Non-pigmented ciliary epithelial cell (primary cell): ENCODE results near the gene IMPG1.

ENCODE experiments used
- DNase-seq: peaks from one replicate; pipeline ENCODE4 v3.0.0-alpha.2; 2010; ENCODE audit warnings: low read depth

Gene IMPG1

GRCh38 chr6:76072562-76072961 lies at the start of gene IMPG1:
IMPG1 (minus strand) TSS chr6:76072662; CDS start chr6:76072488, 174 bp downstream.
- no peak for DNase-seq

GRCh38 chr6:76120302-76120701 lies 47.8 kb upstream of the IMPG1 start:
- no peak for DNase-seq

- no peak for DNase-seq
Observed at GRCh38 chr6:76073281-76073680, 819 bp upstream of the IMPG1 start.

- no peak for DNase-seq
Observed at GRCh38 chr6:76057469-76057868, 15.0 kb downstream of the IMPG1 start.

GRCh38 chr6:76052314-76052713 lies 20.1 kb downstream of the IMPG1 start:
- DNase-seq, result no peak

- DNase-seq, result no peak
Observed at GRCh38 chr6:76043690-76044089, 28.8 kb downstream of the IMPG1 start.

- no peak for DNase-seq
Observed at GRCh38 chr6:76035713-76036112, 36.7 kb downstream of the IMPG1 start.

GRCh38 chr6:76026101-76026500 lies 46.4 kb downstream of the IMPG1 start:
- no peak for DNase-seq

GRCh38 chr6:76014626-76015530 lies 57.6 kb downstream of the IMPG1 start:
- no peak for DNase-seq

GRCh38 chr6:76004202-76004601 lies 68.3 kb downstream of the IMPG1 start:
- DNase-seq, result no peak

- no peak for DNase-seq
Observed at GRCh38 chr6:76003686-76004085, 68.8 kb downstream of the IMPG1 start.

- DNase-seq, result no peak
Observed at GRCh38 chr6:76003113-76003512, 69.3 kb downstream of the IMPG1 start.

GRCh38 chr6:76000629-76001028 lies 71.8 kb downstream of the IMPG1 start:
- no peak for DNase-seq

- no peak for DNase-seq
Observed at GRCh38 chr6:75997696-75998095, 74.8 kb downstream of the IMPG1 start.

GRCh38 chr6:75993236-75994162 lies 79.0 kb downstream of the IMPG1 start:
- DNase-seq, result no peak

GRCh38 chr6:75991941-75992340 lies 80.5 kb downstream of the IMPG1 start:
- DNase-seq, result no peak

- DNase-seq, result no peak
Observed at GRCh38 chr6:75986935-75987334, 85.5 kb downstream of the IMPG1 start.

GRCh38 chr6:75975904-75976303 lies 96.6 kb downstream of the IMPG1 start:
- no peak for DNase-seq

GRCh38 chr6:75970093-75970492 lies 102.4 kb downstream of the IMPG1 start:
- no peak for DNase-seq

- DNase-seq, result no peak
Observed at GRCh38 chr6:75968143-75968542, 104.3 kb downstream of the IMPG1 start.

- DNase-seq, result no peak
Observed at GRCh38 chr6:75963569-75963968, 108.9 kb downstream of the IMPG1 start.

- DNase-seq, result no peak
Observed at GRCh38 chr6:75952128-75952527, 120.3 kb downstream of the IMPG1 start.

GRCh38 chr6:75947935-75948334 lies 124.5 kb downstream of the IMPG1 start:
- DNase-seq, result no peak
